ENCODE results near the gene SORCS1.

The SORCS1 gene

GRCh38 chr10:107004362-107004761, 160.1 kb downstream of the SORCS1 start:
- no peak overlapping the region for H3K4me3 ChIP-seq (replicated peaks; ENCODE audit: low read depth, low read length)
- no peak for DNase-seq (ENCODE audit: extremely low read depth, low read depth)
- TF ChIP-seq CTCF (IDR thresholded peaks at IDR 0.05; ENCODE audit: low read depth, low read length, missing control alignments): no peak

GRCh38 chr10:107002068-107002467, 162.4 kb downstream of the SORCS1 start:
- TF ChIP-seq CTCF (IDR thresholded peaks at IDR 0.05; ENCODE audit: low read depth, low read length, missing control alignments): no peak
- DNase-seq (ENCODE audit: extremely low read depth, low read depth): no peak
- H3K4me3 ChIP-seq (replicated peaks; ENCODE audit: low read depth, low read length): no peak overlapping the region

- no peak for DNase-seq (ENCODE audit: extremely low read depth, low read depth)
- H3K4me3 ChIP-seq (replicated peaks; ENCODE audit: low read depth, low read length): no peak overlapping the region
- no peak for TF ChIP-seq CTCF (IDR thresholded peaks at IDR 0.05; ENCODE audit: low read depth, low read length, missing control alignments)
Observed at GRCh38 chr10:106999118-106999707, 165.3 kb downstream of the SORCS1 start.

GRCh38 chr10:106997721-106998120, 166.8 kb downstream of the SORCS1 start:
- H3K4me3 ChIP-seq (replicated peaks; ENCODE audit: low read depth, low read length): no peak overlapping the region
- no peak for DNase-seq (ENCODE audit: extremely low read depth, low read depth)
- TF ChIP-seq CTCF (IDR thresholded peaks at IDR 0.05; ENCODE audit: low read depth, low read length, missing control alignments): no peak

GRCh38 chr10:106996510-106996909, 168.0 kb downstream of the SORCS1 start:
- TF ChIP-seq CTCF (IDR thresholded peaks at IDR 0.05; ENCODE audit: low read depth, low read length, missing control alignments): no peak
- DNase-seq (ENCODE audit: extremely low read depth, low read depth): no peak
- H3K4me3 ChIP-seq (replicated peaks; ENCODE audit: low read depth, low read length): no peak overlapping the region

GRCh38 chr10:106992055-106992454, 172.5 kb downstream of the SORCS1 start:
- DNase-seq (ENCODE audit: extremely low read depth, low read depth): no peak
- no peak overlapping the region for H3K4me3 ChIP-seq (replicated peaks; ENCODE audit: low read depth, low read length)
- no peak for TF ChIP-seq CTCF (IDR thresholded peaks at IDR 0.05; ENCODE audit: low read depth, low read length, missing control alignments)

GRCh38 chr10:106991091-106991490, 173.4 kb downstream of the SORCS1 start:
- no peak for TF ChIP-seq CTCF (IDR thresholded peaks at IDR 0.05; ENCODE audit: low read depth, low read length, missing control alignments)
- no peak overlapping the region for H3K4me3 ChIP-seq (replicated peaks; ENCODE audit: low read depth, low read length)

More at GRCh38 chr10:106991091-106991490, 173.4 kb downstream of the SORCS1 start:
- no peak for DNase-seq (ENCODE audit: extremely low read depth, low read depth)
